ENCODE measurements around the gene LYSMD2. TPM values are rescaled to one million over a fixed set of nuclear protein-coding genes. Genes with fewer than 3 reads are reported as not detected.

The LYSMD2 gene
- polyA plus RNA-seq, 3 donors, result 4.6 to 5.5 (median 5.4) TPM

GRCh38 chr15:51752888-51753287 is 15.4 kb upstream of the LYSMD2 start:
- no peak for DNase-seq (ENCODE audit: low read depth in 3 of 3, low spot score in 2 of 3)

- no peak for DNase-seq (ENCODE audit: low read depth in 3 of 3, low spot score in 2 of 3)
These were observed 14.5 kb upstream of the LYSMD2 start for GRCh38 chr15:51751697-51752683.

GRCh38 chr15:51750792-51751696 is 13.6 kb upstream of the LYSMD2 start, which contains the start of gene TMOD2:
TSS of gene TMOD2 (plus strand) at chr15:51751597. CDS start at chr15:51766442, 14,845 bp downstream.
- DNase-seq (ENCODE audit: low read depth in 3 of 3, low spot score in 2 of 3), result no peak

GRCh38 chr15:51750186-51750585 is 12.7 kb upstream of the LYSMD2 start:
- no peak for DNase-seq (ENCODE audit: low read depth in 3 of 3, low spot score in 2 of 3)

- no peak for DNase-seq (ENCODE audit: low read depth in 3 of 3, low spot score in 2 of 3)
These were observed 11.9 kb upstream of the LYSMD2 start for GRCh38 chr15:51749307-51749706.

GRCh38 chr15:51739061-51739712 is 1.7 kb upstream of the LYSMD2 start:
- DNase-seq (ENCODE audit: low read depth in 3 of 3, low spot score in 2 of 3), result no peak

- DNase-seq (ENCODE audit: low read depth in 3 of 3, low spot score in 2 of 3), result no peak
These were observed 1.1 kb upstream of the LYSMD2 start for GRCh38 chr15:51738553-51738952.

GRCh38 chr15:51736751-51737521 is 519 bp downstream of the LYSMD2 start:
- no peak for DNase-seq (ENCODE audit: low read depth in 3 of 3, low spot score in 2 of 3)

GRCh38 chr15:51736069-51736468 is 1.4 kb downstream of the LYSMD2 start:
- no peak for DNase-seq (ENCODE audit: low read depth in 3 of 3, low spot score in 2 of 3)

- DNase-seq (ENCODE audit: low read depth in 3 of 3, low spot score in 2 of 3), result no peak
These were observed 2.0 kb downstream of the LYSMD2 start for GRCh38 chr15:51735228-51736010.

- DNase-seq (ENCODE audit: low read depth in 3 of 3, low spot score in 2 of 3), result no peak
These were observed 4.8 kb downstream of the LYSMD2 start for GRCh38 chr15:51732646-51733045.

- no peak for DNase-seq (ENCODE audit: low read depth in 3 of 3, low spot score in 2 of 3)
These were observed 5.7 kb downstream of the LYSMD2 start for GRCh38 chr15:51731549-51732267.

- no peak for DNase-seq (ENCODE audit: low read depth in 3 of 3, low spot score in 2 of 3)
These were observed 10.1 kb downstream of the LYSMD2 start for GRCh38 chr15:51727141-51727897.

- no peak for DNase-seq (ENCODE audit: low read depth in 3 of 3, low spot score in 2 of 3)
These were observed 11.0 kb downstream of the LYSMD2 start for GRCh38 chr15:51726302-51727073.

GRCh38 chr15:51724673-51725072 is 12.8 kb downstream of the LYSMD2 start:
- DNase-seq (ENCODE audit: low read depth in 3 of 3, low spot score in 2 of 3), result no peak

GRCh38 chr15:51724199-51724598 is 13.3 kb downstream of the LYSMD2 start:
- no peak for DNase-seq (ENCODE audit: low read depth in 3 of 3, low spot score in 2 of 3)

Measured in right renal cortex interstitium (tissue), 3 donors.